AG09319 (cell line): ENCODE measurements around the gene POLR2E.

ENCODE experiments used
- DNase-seq: peaks from one replicate; pipeline ENCODE4 v3.0.0-alpha.2; 2010; ENCODE audit warnings: low read depth; ENCODE audit errors: extremely low read depth
- CTCF ChIP-seq: IDR thresholded peaks from 2 replicates; pipeline ENCODE4 v1.5.1; 2011; ENCODE audit warnings: low read depth, mild to moderate bottlenecking, inconsistent platforms, low read length, moderate library complexity

Gene POLR2E

GRCh38 chr19:1107661-1108261, 12.6 kb upstream of the POLR2E start:
- no peak for DNase-seq
- TF ChIP-seq CTCF: no peak

- no peak for DNase-seq
- TF ChIP-seq CTCF: peak; percentile 20
Measured at GRCh38 chr19:1106841-1107660, 11.9 kb upstream of the POLR2E start.

DNA sequence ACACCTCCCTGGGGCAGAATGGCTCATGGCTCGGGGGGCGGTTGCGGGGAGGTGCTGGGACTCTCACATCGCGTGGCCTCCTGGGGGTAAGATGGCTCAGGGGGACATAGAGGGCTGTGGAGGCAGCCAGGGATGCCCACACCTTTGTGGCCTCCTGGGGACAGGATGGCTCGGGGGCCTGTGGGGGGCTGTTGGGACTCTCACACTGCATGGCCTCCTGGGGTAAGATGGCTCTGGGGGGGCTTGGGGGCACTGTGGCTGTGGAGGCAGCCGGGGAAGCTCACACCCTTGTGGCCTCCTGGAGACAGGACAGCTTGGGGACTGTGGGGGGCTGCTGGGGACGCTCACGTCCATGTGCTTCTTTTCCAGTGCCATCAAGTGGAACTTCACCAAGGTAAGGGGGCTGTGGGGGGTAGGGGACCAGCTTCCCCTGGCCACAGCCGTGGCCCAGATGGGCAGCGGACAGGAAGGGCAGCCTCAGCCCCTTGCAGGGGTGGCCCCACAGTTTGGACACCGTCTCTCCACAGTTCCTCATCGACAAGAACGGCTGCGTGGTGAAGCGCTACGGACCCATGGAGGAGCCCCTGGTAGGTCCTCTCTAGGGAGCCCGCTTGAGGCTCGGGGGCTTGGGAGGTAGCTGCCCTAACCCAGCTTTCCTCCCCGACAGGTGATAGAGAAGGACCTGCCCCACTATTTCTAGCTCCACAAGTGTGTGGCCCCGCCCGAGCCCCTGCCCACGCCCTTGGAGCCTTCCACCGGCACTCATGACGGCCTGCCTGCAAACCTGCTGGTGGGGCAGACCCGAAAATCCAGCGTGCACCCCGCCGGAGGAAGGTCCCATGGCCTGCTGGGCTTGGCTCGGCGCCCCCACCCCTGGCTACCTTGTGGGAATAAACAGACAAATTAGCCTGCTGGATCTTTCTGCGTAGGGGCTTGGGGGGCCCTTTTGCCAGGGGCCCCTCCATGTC, 11.0 kb upstream of the POLR2E start:
- TF ChIP-seq CTCF: no peak
- DNase-seq: no peak

GRCh38 chr19:1105008-1105872, 10.1 kb upstream of the POLR2E start:
- no peak for DNase-seq
- no peak for TF ChIP-seq CTCF

DNA sequence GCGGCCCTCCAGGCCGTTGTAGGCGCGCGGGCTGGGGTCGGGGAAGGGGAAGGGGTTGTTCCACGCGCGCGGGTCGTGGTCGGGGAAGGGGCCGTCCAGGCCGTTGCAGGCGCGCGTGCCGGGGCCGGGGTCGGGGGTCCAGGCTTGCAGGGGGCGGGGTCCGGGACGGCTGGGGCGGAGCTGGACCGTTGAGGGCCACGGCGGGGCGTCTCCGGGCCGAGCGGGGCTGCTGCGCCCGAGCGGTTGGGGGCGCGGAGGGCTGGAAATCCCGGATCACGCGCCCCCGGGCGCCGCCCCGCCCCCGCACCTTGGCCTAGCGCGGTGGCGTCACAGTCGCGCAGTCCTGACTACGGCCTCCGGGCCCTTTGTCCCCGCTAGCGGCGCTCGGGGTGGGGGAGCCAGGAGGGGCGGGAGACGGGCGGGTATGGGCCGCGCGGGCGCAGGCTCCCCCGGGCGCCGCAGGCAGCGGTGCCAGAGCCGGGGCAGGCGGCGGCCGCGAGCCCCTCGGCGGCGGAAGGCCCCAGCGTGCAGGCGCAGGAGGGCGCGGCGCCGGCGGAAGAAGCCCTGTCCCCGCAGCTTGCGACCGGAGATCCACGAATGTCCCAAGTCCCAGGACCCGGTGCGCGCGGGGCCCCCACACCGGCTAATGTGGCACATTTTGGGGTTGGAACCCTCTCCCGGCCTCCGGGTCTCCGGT, 9.3 kb upstream of the POLR2E start:
- TF ChIP-seq CTCF: no peak

DNA sequence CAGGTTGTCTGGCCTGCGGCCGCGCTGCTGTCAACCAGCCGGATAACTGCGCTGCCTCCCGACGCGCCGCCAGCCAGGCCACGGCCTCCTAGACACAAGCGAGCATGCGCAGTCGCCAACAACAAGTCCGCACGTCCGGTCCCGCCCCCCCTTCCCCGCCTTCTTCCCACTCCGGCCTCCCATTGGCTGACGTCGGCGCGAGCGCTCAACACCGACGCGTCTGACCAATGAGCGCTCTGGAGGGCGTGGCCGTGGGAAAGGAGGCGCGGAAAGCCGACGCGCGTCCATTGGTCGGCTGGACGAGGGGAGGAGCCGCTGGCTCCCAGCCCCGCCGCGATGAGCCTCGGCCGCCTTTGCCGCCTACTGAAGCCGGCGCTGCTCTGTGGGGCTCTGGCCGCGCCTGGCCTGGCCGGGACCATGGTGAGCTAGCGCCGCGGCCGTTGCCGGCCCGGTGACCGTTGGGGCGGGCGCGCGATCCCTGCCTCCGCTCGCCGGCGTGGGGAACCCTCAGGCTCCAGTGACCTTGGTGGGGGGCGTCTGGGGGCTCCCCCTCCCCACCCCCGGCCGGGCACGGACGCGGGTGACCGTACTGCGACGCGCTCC, 8.6 kb upstream of the POLR2E start, which contains the start of gene GPX4:
TSS of gene GPX4 (plus strand) at position 287 of the 603 bp plus-strand sequence. CDS start at position 337, 50 bp downstream.
- peak; percentile 99 for DNase-seq
- TF ChIP-seq CTCF: no peak

More for the DNA sequence above, 9.3 kb upstream of the POLR2E start:
- no peak for DNase-seq
